ENCODE measurements around the gene TBX1. TPM values are rescaled to one million over a fixed set of nuclear protein-coding genes. Genes with fewer than 3 reads are reported as not detected.

The TBX1 gene
- total and polyA plus RNA-seq, 7 donors, result 18.2 to 112 (median 80.8) TPM

GRCh38 chr22:19746726-19747125 is 13.9 kb upstream of the TBX1 start:
- Histone ChIP-seq H3K4me1 (peaks cover 35% of the 10 kb centered on the region), H3K27me3 (ENCODE audit: insufficient read depth in 3 of 3, low read length in 2 of 3) (no peaks in the 10 kb centered on the region), H3K4me3 (no peak overlapping the region), H3K27ac (peak overlapping the region; percentile 30), H3K36me3 (ENCODE audit: insufficient read depth in 1 of 2, low read depth in 1 of 2) (no peaks in the 10 kb centered on the region), H3K9me3 (no peaks in the 10 kb centered on the region)
- no peak for DNase-seq
- ATAC-seq, result no peak
- WGBS, 3 donors, result 91 to 93% (median 91%) methylated on average over 13 of the region's 13 CpGs
- intact Hi-C loops (cut with DNase I), result loop anchor here in 1 of 2 donors (5.0 kb wide), 1 partner anchor 51 kb away; no protein-coding TSS in a partner anchor
- TF ChIP-seq CTCF (IDR thresholded peaks at IDR 0.05), result no peak

GRCh38 chr22:19747551-19747950 is 13.0 kb upstream of the TBX1 start:
- no peak overlapping the region for H3K4me3 ChIP-seq
- intact Hi-C loops (cut with DNase I), result loop anchor here in 1 of 2 donors (5.0 kb wide), 1 partner anchor 50 kb away; no protein-coding TSS in a partner anchor
- H3K4me1 ChIP-seq, result peaks cover 35% of the 10 kb centered on the region
- no peak for TF ChIP-seq CTCF (IDR thresholded peaks at IDR 0.05)
- H3K27ac ChIP-seq, result no peak overlapping the region
- H3K27me3 ChIP-seq (ENCODE audit: insufficient read depth in 3 of 3, low read length in 2 of 3), result no peaks in the 10 kb centered on the region
- ATAC-seq, result no peak
- DNase-seq, result no peak
- no peaks in the 10 kb centered on the region for H3K9me3 ChIP-seq
- 86 to 90% (median 87%) methylated on average over 12 of the region's 12 CpGs for WGBS, 3 donors
- no peaks in the 10 kb centered on the region for H3K36me3 ChIP-seq (ENCODE audit: insufficient read depth in 1 of 2, low read depth in 1 of 2)

GRCh38 chr22:19748139-19748538 is 12.4 kb upstream of the TBX1 start:
- Histone ChIP-seq H3K9me3 (no peaks in the 10 kb centered on the region), H3K4me3 (no peak overlapping the region), H3K36me3 (ENCODE audit: insufficient read depth in 1 of 2, low read depth in 1 of 2) (no peaks in the 10 kb centered on the region), H3K27ac (no peak overlapping the region), H3K27me3 (ENCODE audit: insufficient read depth in 3 of 3, low read length in 2 of 3) (no peaks in the 10 kb centered on the region), H3K4me1 (peaks cover 35% of the 10 kb centered on the region)
- 76 to 94% (median 82%) methylated on average over 4 of the region's 4 CpGs for WGBS, 3 donors
- ATAC-seq (no peak), DNase-seq (no peak)
- no peak for TF ChIP-seq CTCF (IDR thresholded peaks at IDR 0.05)
- intact Hi-C loops (cut with DNase I), result loop anchor here in 1 of 2 donors (5.0 kb wide), 1 partner anchor 49 kb away; no protein-coding TSS in a partner anchor

GRCh38 chr22:19748991-19749664 is 11.4 kb upstream of the TBX1 start:
- no peaks in the 10 kb centered on the region for H3K9me3 ChIP-seq
- intact Hi-C loops (cut with DNase I), result loop anchor here in 1 of 2 donors (5.0 kb wide), 1 partner anchor 48 kb away; no protein-coding TSS in a partner anchor
- no peak for ATAC-seq
- H3K27ac ChIP-seq, result no peak overlapping the region
- peaks cover 0 to under 1% (median 0%) of the 10 kb centered on the region in 3 donors for H3K27me3 ChIP-seq (ENCODE audit: insufficient read depth in 3 of 3, low read length in 2 of 3)
- no peak overlapping the region for H3K4me3 ChIP-seq
- no peak for TF ChIP-seq CTCF (IDR thresholded peaks at IDR 0.05)
- H3K36me3 ChIP-seq (ENCODE audit: insufficient read depth in 1 of 2, low read depth in 1 of 2), result no peaks in the 10 kb centered on the region
- peaks cover 34% of the 10 kb centered on the region for H3K4me1 ChIP-seq
- WGBS, 3 donors, result 46 to 75% (median 52%) methylated on average over 15 of the region's 15 CpGs
- DNase-seq, result no peak
